GM19455 (cell line): ENCODE results near the gene TAF4B.
"Not testable (repeated sequence)": the region's sequence is repeated elsewhere in the genome, so short reads cannot be mapped to it uniquely, and the experiment has no call there.

Experiments
- ATAC-seq: cut with Tn5 transposase; IDR thresholded peaks from one replicate; pipeline ENCODE4 v1.9.1; 2021; ENCODE audit not compliant: unreplicated experiment

TAF4B gene

GRCh38 chr18:26226229-26227050 is at the start of gene TAF4B:
TSS of gene TAF4B (plus strand) at chr18:26226445. CDS start at chr18:26226934, 489 bp downstream.
- peak; percentile 80 for ATAC-seq

- ATAC-seq: peak; percentile 53
These were observed 44.9 kb upstream of the TAF4B start for GRCh38 chr18:26181343-26181826.

- no peak for ATAC-seq
These were observed 42.7 kb upstream of the TAF4B start for GRCh38 chr18:26183395-26184112.

- ATAC-seq: no peak
These were observed 41.0 kb upstream of the TAF4B start for GRCh38 chr18:26185267-26185666.

GRCh38 chr18:26190506-26190905 is 35.7 kb upstream of the TAF4B start:
- ATAC-seq: peak; percentile 78

- no peak for ATAC-seq
These were observed 34.0 kb upstream of the TAF4B start for GRCh38 chr18:26192233-26192632.

- ATAC-seq: no peak
These were observed 29.6 kb upstream of the TAF4B start for GRCh38 chr18:26196605-26197004.

GRCh38 chr18:26202001-26202400 is 24.2 kb upstream of the TAF4B start:
- ATAC-seq: not testable (repeated sequence)

- no peak for ATAC-seq
These were observed 20.9 kb upstream of the TAF4B start for GRCh38 chr18:26205318-26205717.

- no peak for ATAC-seq
These were observed 19.8 kb upstream of the TAF4B start for GRCh38 chr18:26206488-26206887.

- no peak for ATAC-seq
These were observed 18.3 kb upstream of the TAF4B start for GRCh38 chr18:26207937-26208336.

GRCh38 chr18:26208977-26209376 is 17.3 kb upstream of the TAF4B start:
- ATAC-seq: no peak

- ATAC-seq: no peak
These were observed 16.1 kb upstream of the TAF4B start for GRCh38 chr18:26210147-26210546.

- peak; percentile 97 for ATAC-seq
These were observed 10.8 kb upstream of the TAF4B start for GRCh38 chr18:26215247-26215970.

- no peak for ATAC-seq
These were observed 1.1 kb upstream of the TAF4B start for GRCh38 chr18:26225022-26225693.

GRCh38 chr18:26225915-26226228 is 373 bp upstream of the TAF4B start:
- no peak for ATAC-seq

GRCh38 chr18:26227051-26227670 is 916 bp downstream of the TAF4B start:
- ATAC-seq: no peak

GRCh38 chr18:26228562-26229260 is 2.5 kb downstream of the TAF4B start:
- ATAC-seq: no peak

- ATAC-seq: no peak
These were observed 4.3 kb downstream of the TAF4B start for GRCh38 chr18:26230497-26230896.

- no peak for ATAC-seq
These were observed 7.0 kb downstream of the TAF4B start for GRCh38 chr18:26233208-26233607.
